Chondrocyte (in vitro differentiated cells): ENCODE results near the gene ADAMTS10. TPM values are rescaled to one million over a fixed set of nuclear protein-coding genes. Genes with fewer than 3 reads are reported as not detected.
A peak's percentile ranks its signal among the peaks of the same experiment; 100 is the strongest.

Experiments
- DNase-seq: peaks from one replicate; pipeline ENCODE4 v3.0.0; 2021; ENCODE audit warnings: mixed read lengths, low spot score
- H3K27ac Mint-ChIP-seq: one replicate; pipeline ENCODE4 v1.8.0; 2021; ENCODE audit warnings: mild to moderate bottlenecking, moderate library complexity, mixed read lengths; ENCODE audit not compliant: unreplicated experiment
- H3K27me3 Mint-ChIP-seq: 2 replicates; pipeline ENCODE4 v1.8.0; 2021; ENCODE audit warnings: low read depth, mixed read lengths
- H3K36me3 Mint-ChIP-seq: 2 replicates; pipeline ENCODE4 v1.8.0; 2021; ENCODE audit warnings: low read depth, mixed read lengths
- H3K4me1 Mint-ChIP-seq: 2 replicates; pipeline ENCODE4 v1.8.0; 2021; ENCODE audit warnings: low read depth, mild to moderate bottlenecking, mixed read lengths
- H3K4me3 Mint-ChIP-seq: one replicate; pipeline ENCODE4 v1.8.0; 2021; ENCODE audit warnings: mild to moderate bottlenecking, moderate library complexity, mixed read lengths; ENCODE audit not compliant: unreplicated experiment
- H3K9me3 Mint-ChIP-seq: 2 replicates; pipeline ENCODE4 v1.8.0; 2021; ENCODE audit warnings: low read depth, mixed read lengths
- CTCF ChIP-seq: fragments of 200-600 bp; sonication (generic); IDR thresholded peaks from 2 replicates; pipeline ENCODE4 v1.5.0; 2021; ENCODE audit warnings: antibody characterized with exemption, mild to moderate bottlenecking, moderate library complexity
- total RNA-seq: library from RNA; stranded (reverse); gene quantifications from 3 replicates; pipeline ENCODE4 v1.2.1, GENCODE V29; 2021

Gene ADAMTS10
- total RNA-seq, 1 donor from 2014 or later = 73.6 TPM

GRCh38 chr19:8609279-8610040 lies 1.1 kb downstream of the ADAMTS10 start:
- Mint-ChIP-seq H3K9me3 (no peaks in the 10 kb centered on the region), H3K4me1 (peaks cover 42% of the 10 kb centered on the region), H3K36me3 (peaks cover 8% of the 10 kb centered on the region), H3K27ac (peak overlapping the region; percentile 90), H3K27me3 (no peaks in the 10 kb centered on the region), H3K4me3 (peak overlapping the region; percentile 90)
- TF ChIP-seq CTCF = peak; percentile 71
- DNase-seq = no peak

GRCh38 chr19:8608941-8609278 lies 1.6 kb downstream of the ADAMTS10 start:
- H3K9me3 Mint-ChIP-seq = no peaks in the 10 kb centered on the region
- H3K4me3 Mint-ChIP-seq = peak overlapping the region; percentile 90
- H3K36me3 Mint-ChIP-seq = peaks cover 8% of the 10 kb centered on the region
- H3K27me3 Mint-ChIP-seq = no peaks in the 10 kb centered on the region
- peak overlapping the region; percentile 72 for H3K27ac Mint-ChIP-seq
- no peak for TF ChIP-seq CTCF
- no peak for DNase-seq
- H3K4me1 Mint-ChIP-seq = peaks cover 42% of the 10 kb centered on the region

- TF ChIP-seq CTCF = no peak
- Mint-ChIP-seq H3K4me1 (peaks cover 39% of the 10 kb centered on the region), H3K4me3 (peak overlapping the region; percentile 29), H3K27ac (peak overlapping the region; percentile 86), H3K27me3 (no peaks in the 10 kb centered on the region), H3K36me3 (peaks cover 15% of the 10 kb centered on the region), H3K9me3 (no peaks in the 10 kb centered on the region)
- no peak for DNase-seq
Observed at GRCh38 chr19:8607386-8607785, 3.1 kb downstream of the ADAMTS10 start.

DNA sequence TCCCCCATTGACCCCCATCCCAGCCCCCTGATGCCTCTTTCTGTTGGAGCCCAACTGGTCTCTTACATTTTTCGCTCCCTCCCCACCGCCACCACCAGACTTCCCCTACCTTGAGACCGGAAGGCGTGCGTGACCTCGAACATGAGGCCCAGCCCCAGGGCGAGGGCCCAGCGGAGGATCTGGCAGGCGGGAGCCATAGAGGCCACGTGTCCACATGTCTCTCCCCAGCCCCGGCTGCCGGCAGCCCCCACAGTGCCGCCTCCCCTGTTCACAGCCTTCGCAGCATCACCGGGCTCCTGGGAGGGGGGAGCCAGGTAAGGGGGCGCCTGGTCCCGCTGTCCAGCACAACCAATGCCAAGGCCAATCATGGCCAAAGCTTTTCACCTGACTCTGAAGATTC lies 5.0 kb downstream of the ADAMTS10 start:
- peaks cover 25% of the 10 kb centered on the region for H3K36me3 Mint-ChIP-seq

DNA sequence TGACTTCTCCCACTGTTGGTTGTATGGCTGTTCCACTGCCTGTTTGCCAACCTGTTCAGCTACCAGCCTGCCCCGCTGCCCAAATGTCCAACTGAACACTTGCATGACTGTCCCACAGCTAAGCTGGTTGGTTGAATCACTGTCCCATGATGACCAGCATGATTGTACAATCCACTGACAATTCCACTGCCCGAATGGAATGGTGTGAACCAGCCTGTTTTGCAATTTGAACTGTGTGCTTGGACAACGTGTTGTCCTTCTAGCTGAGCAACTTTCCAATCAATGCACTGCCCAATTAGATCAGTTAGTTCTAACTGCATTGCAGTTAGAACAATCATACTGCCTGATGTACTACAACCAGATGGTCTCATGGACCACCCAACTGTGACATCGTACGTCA lies 8.7 kb downstream of the ADAMTS10 start:
- peaks cover 35% of the 10 kb centered on the region for H3K36me3 Mint-ChIP-seq
- no peak for TF ChIP-seq CTCF
- no peak overlapping the region for H3K4me3 Mint-ChIP-seq
- no peaks in the 10 kb centered on the region for H3K27me3 Mint-ChIP-seq
- peaks cover 7% of the 10 kb centered on the region for H3K4me1 Mint-ChIP-seq
- H3K27ac Mint-ChIP-seq = no peak overlapping the region
- H3K9me3 Mint-ChIP-seq = no peaks in the 10 kb centered on the region
- DNase-seq = no peak

More for the DNA sequence above, 5.0 kb downstream of the ADAMTS10 start:
- Mint-ChIP-seq H3K27me3 (no peaks in the 10 kb centered on the region), H3K4me1 (peaks cover 28% of the 10 kb centered on the region), H3K9me3 (no peaks in the 10 kb centered on the region), H3K27ac (no peak overlapping the region), H3K4me3 (no peak overlapping the region)
- TF ChIP-seq CTCF = no peak
- no peak for DNase-seq
